Prostate gland (tissue), 2 donors: Measurements from ENCODE around the gene ADAMTSL5. TPM values are rescaled to one million over a fixed set of nuclear protein-coding genes. Genes with fewer than 3 reads are reported as not detected.

Experiments
- DNase-seq: peaks from one replicate; pipeline ENCODE4 v3.0.0-alpha.2; 2019; ENCODE audit warnings: low spot score
- H3K27ac ChIP-seq, 2 donors: fragments of 200-600 bp; sonication (generic); 2 replicates each; pipeline ENCODE4 v1.5.1; 2017 to 2019
- H3K27me3 ChIP-seq: fragments of 200-600 bp; sonication (generic); replicated peaks from 2 replicates; pipeline ENCODE4 v1.5.1; 2019; ENCODE audit not compliant: insufficient read depth
- H3K36me3 ChIP-seq, 2 donors: fragments of 200-600 bp; sonication (generic); 1 replicate in 1 of 2; 2 replicates in 1 of 2; pipeline versions ENCODE4 v1.5.1 to v1.8.1; 2017 to 2019
- H3K4me1 ChIP-seq: fragments of 200-600 bp; sonication (generic); replicated peaks from 2 replicates; pipeline ENCODE4 v1.5.1; 2019
- H3K4me3 ChIP-seq, 2 donors: fragments of 200-600 bp; sonication (generic); 2 replicates each; pipeline ENCODE4 v1.5.1; 2017 to 2019
- H3K9me3 ChIP-seq: fragments of 200-600 bp; sonication (generic); 2 replicates; pipeline ENCODE4 v1.5.1; 2017
- CTCF ChIP-seq, 4 experiments: fragments of 200-600 bp in 2 of 4; fragments of 450-650 bp in 2 of 4; sonication (generic) in 2 of 4; IDR thresholded peaks; 1 replicate in 3 of 4; 2 replicates in 1 of 4; pipeline ENCODE4 v1.5.1; 2016 to 2019; ENCODE audit warnings: antibody characterized with exemption in 4 of 4, mild to moderate bottlenecking in 2 of 4, moderate library complexity in 2 of 4
- POLR2A ChIP-seq: fragments of 450-650 bp; IDR thresholded peaks from one replicate; pipeline ENCODE4 v1.6.1; 2016; ENCODE audit warnings: antibody characterized with exemption, mild to moderate bottlenecking
- POLR2AphosphoS5 ChIP-seq: sonication (generic); formaldehyde crosslinking; IDR thresholded peaks from one replicate; pipeline ENCODE4 v1.6.1; 2017; ENCODE audit warnings: antibody characterized with exemption
- WGBS: methylation state at CpG from one replicate; pipeline ENCODE4 v1.1.5; 2018; 5-methylcytosine and 5-hydroxymethylcytosine counted together
- intact Hi-C: fragments of 100-400 bp; cut with DNase I; formaldehyde crosslinking; loops from one replicate; pipeline ENCODE4 v1.14.2; 2022
- total RNA-seq, 2 donors: library from RNA; depleted of rRNA; stranded (reverse); fragments of >200 nt; gene quantifications; one replicate each; pipeline ENCODE4 v1.1.0, GENCODE V29; 2016

The ADAMTSL5 gene
- total RNA-seq, 2 donors from 2014 or later = 0.82 to 14.5 TPM

- no peaks in the 10 kb centered on the region for H3K9me3 ChIP-seq
- no peaks in the 10 kb centered on the region for H3K4me1 ChIP-seq
- 85% methylated on average over 16 of the region's 16 CpGs for WGBS
- intact Hi-C loops = no loop called here
- H3K27me3 ChIP-seq = peaks cover 10% of the 10 kb centered on the region
- no peak overlapping the region for H3K4me3 ChIP-seq
- no peak overlapping the region for H3K27ac ChIP-seq
- TF ChIP-seq POLR2AphosphoS5 (no peak), CTCF (IDR thresholded peaks at IDR 0.05) (no peak), POLR2A (no peak)
- no peak for DNase-seq
- H3K36me3 ChIP-seq = no peaks in the 10 kb centered on the region
These were observed 16.6 kb upstream of the ADAMTSL5 start for GRCh38 chr19:1529430-1529816.

- DNase-seq = no peak
- H3K27ac ChIP-seq = no peak overlapping the region
- H3K36me3 ChIP-seq = no peaks in the 10 kb centered on the region
- WGBS = 71% methylated on average over 19 of the region's 23 CpGs
- peaks cover 10% of the 10 kb centered on the region for H3K27me3 ChIP-seq
- intact Hi-C loops = no loop called here
- no peaks in the 10 kb centered on the region for H3K4me1 ChIP-seq
- no peaks in the 10 kb centered on the region for H3K9me3 ChIP-seq
- H3K4me3 ChIP-seq = no peak overlapping the region
- TF ChIP-seq CTCF (IDR thresholded peaks at IDR 0.05) = no peak
- TF ChIP-seq POLR2A = no peak
- no peak for TF ChIP-seq POLR2AphosphoS5
These were observed 16.0 kb upstream of the ADAMTSL5 start for GRCh38 chr19:1528596-1529429.

GRCh38 chr19:1527650-1528309, 15.0 kb upstream of the ADAMTSL5 start:
- Histone ChIP-seq H3K4me1 (no peaks in the 10 kb centered on the region), H3K4me3 (no peak overlapping the region), H3K27ac (no peak overlapping the region), H3K27me3 (peaks cover 10% of the 10 kb centered on the region), H3K36me3 (no peaks in the 10 kb centered on the region), H3K9me3 (no peaks in the 10 kb centered on the region)
- no peak for DNase-seq
- TF ChIP-seq CTCF (IDR thresholded peaks at IDR 0.05) (no peak), POLR2AphosphoS5 (no peak), POLR2A (no peak)
- 75% methylated on average over 26 of the region's 27 CpGs for whole genome bisulfite sequencing
- intact Hi-C loops = no loop called here

- intact Hi-C loops = no loop called here
- H3K27me3 ChIP-seq = peaks cover 10% of the 10 kb centered on the region
- H3K4me1 ChIP-seq = no peaks in the 10 kb centered on the region
- WGBS = 66% methylated on average over 18 of the region's 18 CpGs
- DNase-seq = no peak
- H3K9me3 ChIP-seq = no peaks in the 10 kb centered on the region
- TF ChIP-seq CTCF (IDR thresholded peaks at IDR 0.05) (no peak), POLR2AphosphoS5 (no peak), POLR2A (no peak)
- no peak overlapping the region for H3K27ac ChIP-seq
- H3K36me3 ChIP-seq = no peaks in the 10 kb centered on the region
- H3K4me3 ChIP-seq = no peak overlapping the region
These were observed 14.3 kb upstream of the ADAMTSL5 start for GRCh38 chr19:1526979-1527649.
